ENCODE data around the gene KLHL6. TPM values are rescaled to one million over a fixed set of nuclear protein-coding genes. Genes with fewer than 3 reads are reported as not detected.
A peak's percentile ranks its signal among the peaks of the same experiment; 100 is the strongest.
"Not testable (repeated sequence)": the region's sequence is repeated elsewhere in the genome, so short reads cannot be mapped to it uniquely, and the experiment has no call there.

KLHL6 gene
- total and polyA plus RNA-seq, 2 of the 8 experiments (the other 6 are each of a cell fraction or from before 2014, with no cell fraction given) = 0.05 TPM; not detected in 1

- 89% methylated on average over 14 of the region's 14 CpGs; no CpG with 5 or more reads in 1 of the 2 experiments for WGBS, 2 experiments (ENCODE audit: extremely low coverage in 1 of 2, insufficient coverage in 1 of 2, insufficient read length in 1 of 2, insufficient replicate concordance in 2 of 2, low coverage in 1 of 2, low lambda C conversion rate in 2 of 2, missing lambda C conversion rate in 1 of 2)
Observed at GRCh38 chr3:183511286-183512131, 44.0 kb downstream of the KLHL6 start.

More at GRCh38 chr3:183511286-183512131, 44.0 kb downstream of the KLHL6 start:
- H3K79me2 ChIP-seq (ENCODE audit: control insufficient read depth in 1 of 2, insufficient read depth in 2 of 2, low read length in 2 of 2); H3K4ac ChIP-seq (replicated peaks; ENCODE audit: insufficient read length, low read depth, low read length); H2BK5ac ChIP-seq (ENCODE audit: low read depth, low read length); H2AK5ac ChIP-seq (ENCODE audit: low read depth, low read length); H3K27me3 ChIP-seq (replicated peaks in 1 of 4; ENCODE audit: control insufficient read depth in 3 of 4, extremely low read depth in 1 of 4, insufficient read depth in 3 of 4, low read length in 3 of 4); H2BK15ac ChIP-seq (ENCODE audit: low read length); H4K20me1 ChIP-seq (replicated peaks in 1 of 2; ENCODE audit: control insufficient read depth in 1 of 2, insufficient read depth in 2 of 2, low read length in 2 of 2); H3K36me3 ChIP-seq (ENCODE audit: control insufficient read depth in 2 of 4, insufficient read depth in 4 of 4, low read length in 3 of 4); DNase-seq (ENCODE audit: low read depth in 1 of 2, low spot score in 2 of 2); H3K56ac ChIP-seq (replicated peaks; ENCODE audit: insufficient read length, low read depth, low read length); H3K79me1 ChIP-seq (ENCODE audit: low read depth, low read length); H4K91ac ChIP-seq (replicated peaks; ENCODE audit: insufficient read length, low read length); H4K8ac ChIP-seq (ENCODE audit: extremely low read depth, insufficient read depth, low read length); H3K4me2 ChIP-seq (ENCODE audit: insufficient read depth in 1 of 2, low read depth in 2 of 2, low read length in 2 of 2); H3K14ac ChIP-seq (ENCODE audit: insufficient read length); H2BK20ac ChIP-seq (ENCODE audit: low read length); H3K4me1 ChIP-seq (replicated peaks in 1 of 4; ENCODE audit: control insufficient read depth in 3 of 4, insufficient read depth in 4 of 4, low read length in 3 of 4); H2BK12ac ChIP-seq (ENCODE audit: low read depth, low read length); H4K5ac ChIP-seq (ENCODE audit: insufficient read length, low read depth, low read length); H3K9ac ChIP-seq (replicated peaks in 1 of 4; ENCODE audit: extremely low read depth in 1 of 4, low read depth in 3 of 4, low read length in 3 of 4); H3K23me2 ChIP-seq (ENCODE audit: low read depth, low read length); FAIRE-seq; H2BK120ac ChIP-seq (replicated peaks; ENCODE audit: low read depth, low read length); H3K4me3 ChIP-seq (ENCODE audit: extremely low read depth in 1 of 4, insufficient read depth in 2 of 4, low read depth in 3 of 4, low read length in 4 of 4); H3K23ac ChIP-seq (ENCODE audit: insufficient read length); H3K18ac ChIP-seq (ENCODE audit: extremely low read depth, low read length); H3K27ac ChIP-seq (ENCODE audit: low read depth, low read length); H3K9me3 ChIP-seq (ENCODE audit: insufficient read depth in 2 of 2, low read depth in 1 of 2, low read length in 1 of 2): not testable (repeated sequence)
- ChIA-PET POLR2A (ENCODE audit: partially characterized antibody) (interaction anchor here (1.5 kb wide), 1 partner anchor 22 kb away, joined by 3 read pairs; no protein-coding TSS in a partner anchor), CTCF (ENCODE audit: partially characterized antibody) (interaction anchor here (1.0 to 1.3 kb wide), 3 partner anchors 24 to 80 kb away, joined by 3 read pairs; no protein-coding TSS in a partner anchor)
- H2AFZ ChIP-seq (ENCODE audit: low read length) = 0 out of 2 replicates have a peak overlapping the region, but pooled peaks have one; percentile 2
